HepG2 (cell line): ENCODE measurements around the gene CDC25C. TPM values are rescaled to one million over a fixed set of nuclear protein-coding genes. Genes with fewer than 3 reads are reported as not detected.

Experiments used
- ATAC-seq: fragments of 200-7000 bp; cut with Tn5 transposase; 3 replicates; pipeline ENCODE4 v1.9.1; 2020; ENCODE audit warnings: mild to moderate bottlenecking, moderate library complexity
- BruUV-seq: library from RNA; stranded (reverse); fragments of 400-500 nt; replicated peaks from 2 replicates; lab custom pipeline; 2021; lab: Mats Ljungman, UMichigan
- CTCF ChIA-PET: fragments of 300-600 bp; formaldehyde crosslinking; extraction: SDS; loops from one replicate; lab custom pipeline; 2021; ENCODE audit warnings: low total read pairs, inconsistent platforms, low intra/inter-chr PET ratio; lab: Yijun Ruan, JAX
- POLR2A ChIA-PET: fragments of 350-600 bp; sonication (Branson Sonifier 250); formaldehyde crosslinking; loops from one replicate; lab custom pipeline; 2020; ENCODE audit warnings: antibody characterized with exemption, inconsistent platforms; lab: Yijun Ruan, JAX
- DNase-seq: peaks from one replicate; pipeline ENCODE4 v3.0.0-alpha.2; 2015; ENCODE audit warnings: low spot score
- FAIRE-seq: peaks from 3 replicates; lab custom pipeline; 2011; peaks lifted over from hg19 to GRCh38; lab: Jason Lieb, UNC
- H2AFZ ChIP-seq: one replicate; pipeline ENCODE4 v1.6.1; 2011; ENCODE audit warnings: low read length, inconsistent platforms
- H3K27ac ChIP-seq: fragments of 300-600 bp; 3 replicates; pipeline ENCODE4 v1.8.0; 2011; ENCODE audit warnings: mixed run types, mild to moderate bottlenecking, mixed read lengths, low read length, inconsistent platforms; ENCODE audit not compliant: insufficient read depth; ENCODE audit errors: extremely low read length
- H3K27me3 ChIP-seq, 2 experiments: fragments of 200-600 bp in 1 of 2; 2 replicates in 1 of 2; 3 replicates in 1 of 2; pipeline versions ENCODE4 v1.6.0 to v1.8.0; 2011; ENCODE audit warnings: low read length in 2 of 2, mild to moderate bottlenecking in 2 of 2, moderate library complexity in 2 of 2, inconsistent platforms in 1 of 2; ENCODE audit not compliant: insufficient read depth in 2 of 2, control insufficient read depth in 1 of 2
- H3K36me3 ChIP-seq, 2 experiments: fragments of 200-600 bp in 1 of 2; replicated peaks in 1 of 2; 2 replicates in 1 of 2; 3 replicates in 1 of 2; pipeline versions ENCODE4 v1.5.1 to v1.8.0; 2011; ENCODE audit warnings: low read length in 2 of 2, inconsistent platforms in 1 of 2; ENCODE audit not compliant: insufficient read depth in 2 of 2, control insufficient read depth in 1 of 2
- H3K4me1 ChIP-seq: 2 replicates; pipeline ENCODE4 v1.5.1; 2012; ENCODE audit warnings: low read length, inconsistent platforms; ENCODE audit not compliant: insufficient read depth
- H3K4me2 ChIP-seq: 2 replicates; pipeline ENCODE4 v1.6.0; 2011; ENCODE audit warnings: low read depth, low read length, inconsistent platforms
- H3K4me3 ChIP-seq, 3 experiments: fragments of 200-600 bp in 1 of 3; sonication (generic), shearing (Covaris generic) in 1 of 3; replicated peaks in 1 of 3; 2 replicates each; pipeline ENCODE4 v1.5.1; 2011 to 2016; ENCODE audit warnings: low read length in 3 of 3, inconsistent platforms in 2 of 3, low read depth in 2 of 3, mild to moderate bottlenecking in 2 of 3, control low read depth in 1 of 3, mixed read lengths in 1 of 3; ENCODE audit not compliant: insufficient read depth in 1 of 3
- H3K79me2 ChIP-seq: one replicate; pipeline ENCODE4 v1.6.1; 2011; ENCODE audit warnings: low read length, inconsistent platforms; ENCODE audit not compliant: insufficient read depth
- H3K9ac ChIP-seq: 2 replicates; pipeline ENCODE4 v1.6.0; 2011; ENCODE audit warnings: mild to moderate bottlenecking, low read depth, low read length, inconsistent platforms; ENCODE audit not compliant: insufficient read depth
- H3K9me3 ChIP-seq: 2 replicates; pipeline ENCODE4 v1.5.1; 2012; ENCODE audit warnings: mild to moderate bottlenecking, low read length
- H4K20me1 ChIP-seq: 2 replicates; pipeline ENCODE4 v1.6.0; 2011; ENCODE audit warnings: inconsistent platforms, mild to moderate bottlenecking, low read length, moderate library complexity; ENCODE audit not compliant: insufficient read depth
- HDAC2 ChIP-seq: sonication (generic); formaldehyde crosslinking; IDR thresholded peaks from 2 replicates; pipeline ENCODE4 v1.4.0; 2020; ENCODE audit warnings: missing genetic modification reagents
- NFE2L1 ChIP-seq: sonication (generic); formaldehyde crosslinking; IDR thresholded peaks from 2 replicates; pipeline ENCODE4 v1.4.0; 2020; ENCODE audit warnings: missing genetic modification reagents, mild to moderate bottlenecking, borderline replicate concordance
- NR2C2 ChIP-seq: sonication (generic); formaldehyde crosslinking; IDR thresholded peaks from 2 replicates; pipeline ENCODE4 v1.4.0; 2020; ENCODE audit warnings: missing genetic modification reagents, mild to moderate bottlenecking, moderate library complexity, borderline replicate concordance
- NR2F2 ChIP-seq: IDR thresholded peaks from 2 replicates; pipeline ENCODE4 v1.6.1; 2012; ENCODE audit warnings: low read depth, inconsistent platforms, borderline replicate concordance
- NR2F6 ChIP-seq, 2 experiments: IDR thresholded peaks; 2 replicates each; pipeline ENCODE4 v1.6.1; 2016; ENCODE audit warnings: antibody characterized with exemption in 1 of 2, mild to moderate bottlenecking in 1 of 2
- SAP130 ChIP-seq: IDR thresholded peaks from 2 replicates; pipeline ENCODE4 v1.6.1; 2016; ENCODE audit warnings: low read depth
- SOX6 ChIP-seq, 2 experiments: fragments of 450-650 bp in 1 of 2; sonication (generic) in 1 of 2; formaldehyde crosslinking in 1 of 2; IDR thresholded peaks; 2 replicates each; pipeline versions ENCODE4 v1.4.0 to v1.6.1; 2017 to 2020; ENCODE audit warnings: antibody characterized with exemption in 1 of 2, mild to moderate bottlenecking in 1 of 2, missing genetic modification reagents in 1 of 2
- ZMYM4 ChIP-seq: sonication (generic); formaldehyde crosslinking; IDR thresholded peaks from 2 replicates; pipeline ENCODE4 v1.8.1; 2023; ENCODE audit warnings: mild to moderate bottlenecking, missing genetic modification reagents
- ZNF292 ChIP-seq: sonication (generic); formaldehyde crosslinking; IDR thresholded peaks from 2 replicates; pipeline ENCODE4 v1.8.1; 2022; ENCODE audit warnings: mild to moderate bottlenecking, low read depth, missing genetic modification reagents, borderline replicate concordance
- WGBS: methylation state at CpG from one replicate; pipeline ENCODE4 v1.1.6; 2017; ENCODE audit warnings: low lambda C conversion rate; 5-methylcytosine and 5-hydroxymethylcytosine counted together
- in situ Hi-C: cut with HindIII; loops from 2 replicates; pipeline ENCODE4 v1.10.0; 2017; ENCODE audit warnings: low pct_unique_long_range_greater_than_20kb; ENCODE audit not compliant: extremely low pct_ligation_motif_present
- intact Hi-C: fragments of 100-400 bp; cut with micrococcal nuclease; formaldehyde crosslinking; loops from one replicate; pipeline ENCODE4 v1.10.0; 2022; ENCODE audit not compliant: unreplicated experiment
- polyA plus RNA-seq, 8 experiments: library from polyadenylated mRNA; depleted of rRNA in 3 of 8; stranded (reverse) in 7 of 8; unstranded in 1 of 8; fragments of >200 nt; fragmentation: Illumina TruSeq in 4 of 8; extraction: Trizol in 4 of 8; gene quantifications; 2 replicates each; pipeline versions ENCODE4 v1.2.1 to v1.2.3, GENCODE V29; 2011 to 2016; ENCODE audit warnings: low read depth in 4 of 8, missing spikeins in 1 of 8, mixed read lengths in 1 of 8; ENCODE audit not compliant: insufficient read depth in 1 of 8
- total RNA-seq, 5 experiments: library from RNA; depleted of rRNA; stranded (reverse); fragments of >200 nt; fragmentation: Illumina TruSeq; extraction: Trizol; gene quantifications; 2 replicates each; pipeline ENCODE4 v1.2.3, GENCODE V29; 2016; ENCODE audit warnings: low read depth in 1 of 5
- TF ChIP-seq, protein P1 (sequence below): sonication (generic); formaldehyde crosslinking; conservative IDR thresholded peaks from 2 replicates; pipeline ENCODE4 v1.4.0; 2020; ENCODE audit warnings: mild to moderate bottlenecking, missing genetic modification reagents, moderate library complexity
- TF ChIP-seq, protein P2 (sequence below): sonication (generic); IDR thresholded peaks from 2 replicates; pipeline ENCODE4 v1.6.1; 2016; ENCODE audit warnings: low read depth, borderline replicate concordance
- TF ChIP-seq, protein P3 (sequence below): sonication (generic); formaldehyde crosslinking; IDR thresholded peaks from 2 replicates; pipeline ENCODE4 v1.5.0; 2020; ENCODE audit warnings: missing genetic modification reagents
- TF ChIP-seq, protein P4 (sequence below): sonication (generic); formaldehyde crosslinking; IDR thresholded peaks from 2 replicates; pipeline ENCODE4 v1.4.0; 2020; ENCODE audit warnings: missing genetic modification reagents

Gene CDC25C
- total and polyA plus RNA-seq, 2 of the 13 experiments (the other 11 are each of a cell fraction or from before 2014, with no cell fraction given) = 17.7 to 27.6 TPM

DNA sequence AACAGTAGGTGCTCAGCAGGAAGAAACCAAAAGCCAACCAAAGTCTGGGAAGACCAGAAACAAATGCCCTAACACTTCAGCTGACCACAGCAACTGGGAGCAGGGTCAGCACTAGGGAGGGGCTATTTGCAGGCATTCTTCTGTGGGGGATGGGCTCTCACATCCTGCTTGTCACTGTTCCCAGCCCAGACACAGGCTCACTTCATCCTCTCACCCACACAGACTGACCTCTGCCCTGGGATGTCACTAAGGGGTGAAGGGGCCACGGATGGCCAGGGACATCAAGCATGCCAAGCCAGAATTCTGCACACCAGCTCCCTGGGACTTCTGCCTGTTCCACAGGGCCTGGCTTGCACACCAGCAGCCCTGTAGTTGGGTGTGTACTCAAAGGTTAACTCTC, 85.9 kb downstream of the CDC25C start:
- ChIA-PET POLR2A (interaction anchor here (0.6 kb wide), 1 partner anchor 158 kb away, joined by 4 read pairs; no protein-coding TSS in a partner anchor), CTCF (no interaction called here)
- TF ChIP-seq, protein P1, sequence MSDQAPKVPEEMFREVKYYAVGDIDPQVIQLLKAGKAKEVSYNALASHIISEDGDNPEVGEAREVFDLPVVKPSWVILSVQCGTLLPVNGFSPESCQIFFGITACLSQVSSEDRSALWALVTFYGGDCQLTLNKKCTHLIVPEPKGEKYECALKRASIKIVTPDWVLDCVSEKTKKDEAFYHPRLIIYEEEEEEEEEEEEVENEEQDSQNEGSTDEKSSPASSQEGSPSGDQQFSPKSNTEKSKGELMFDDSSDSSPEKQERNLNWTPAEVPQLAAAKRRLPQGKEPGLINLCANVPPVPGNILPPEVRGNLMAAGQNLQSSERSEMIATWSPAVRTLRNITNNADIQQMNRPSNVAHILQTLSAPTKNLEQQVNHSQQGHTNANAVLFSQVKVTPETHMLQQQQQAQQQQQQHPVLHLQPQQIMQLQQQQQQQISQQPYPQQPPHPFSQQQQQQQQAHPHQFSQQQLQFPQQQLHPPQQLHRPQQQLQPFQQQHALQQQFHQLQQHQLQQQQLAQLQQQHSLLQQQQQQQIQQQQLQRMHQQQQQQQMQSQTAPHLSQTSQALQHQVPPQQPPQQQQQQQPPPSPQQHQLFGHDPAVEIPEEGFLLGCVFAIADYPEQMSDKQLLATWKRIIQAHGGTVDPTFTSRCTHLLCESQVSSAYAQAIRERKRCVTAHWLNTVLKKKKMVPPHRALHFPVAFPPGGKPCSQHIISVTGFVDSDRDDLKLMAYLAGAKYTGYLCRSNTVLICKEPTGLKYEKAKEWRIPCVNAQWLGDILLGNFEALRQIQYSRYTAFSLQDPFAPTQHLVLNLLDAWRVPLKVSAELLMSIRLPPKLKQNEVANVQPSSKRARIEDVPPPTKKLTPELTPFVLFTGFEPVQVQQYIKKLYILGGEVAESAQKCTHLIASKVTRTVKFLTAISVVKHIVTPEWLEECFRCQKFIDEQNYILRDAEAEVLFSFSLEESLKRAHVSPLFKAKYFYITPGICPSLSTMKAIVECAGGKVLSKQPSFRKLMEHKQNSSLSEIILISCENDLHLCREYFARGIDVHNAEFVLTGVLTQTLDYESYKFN = peak; percentile 45
- TF ChIP-seq SAP130 = no peak; the same call in 1 of the 2 replicates
- TF ChIP-seq NFE2L1 = no peak
- TF ChIP-seq NR2C2 (CRISPR knock-in tag) = peak; percentile 57; the same call in 1 of the 2 replicates
- TF ChIP-seq, protein P2, sequence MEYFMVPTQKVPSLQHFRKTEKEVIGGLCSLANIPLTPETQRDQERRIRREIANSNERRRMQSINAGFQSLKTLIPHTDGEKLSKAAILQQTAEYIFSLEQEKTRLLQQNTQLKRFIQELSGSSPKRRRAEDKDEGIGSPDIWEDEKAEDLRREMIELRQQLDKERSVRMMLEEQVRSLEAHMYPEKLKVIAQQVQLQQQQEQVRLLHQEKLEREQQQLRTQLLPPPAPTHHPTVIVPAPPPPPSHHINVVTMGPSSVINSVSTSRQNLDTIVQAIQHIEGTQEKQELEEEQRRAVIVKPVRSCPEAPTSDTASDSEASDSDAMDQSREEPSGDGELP = peak; percentile 34; the same call in 1 of the 2 replicates
- no peak for TF ChIP-seq SOX6 (IDR thresholded peaks at IDR 0.05)
- TF ChIP-seq SOX6 (CRISPR knock-in tag; IDR thresholded peaks at IDR 0.05) = 0 out of 2 replicates have a peak, but pooled peaks have one; percentile 26
- TF ChIP-seq ZMYM4 (CRISPR knock-in tag) = 0 out of 2 replicates have a peak, but pooled peaks have one; percentile 9
- 0 out of 2 replicates have a peak, but pooled peaks have one; percentile 48 for TF ChIP-seq ZNF292 (CRISPR knock-in tag)
- TF ChIP-seq, protein P3, sequence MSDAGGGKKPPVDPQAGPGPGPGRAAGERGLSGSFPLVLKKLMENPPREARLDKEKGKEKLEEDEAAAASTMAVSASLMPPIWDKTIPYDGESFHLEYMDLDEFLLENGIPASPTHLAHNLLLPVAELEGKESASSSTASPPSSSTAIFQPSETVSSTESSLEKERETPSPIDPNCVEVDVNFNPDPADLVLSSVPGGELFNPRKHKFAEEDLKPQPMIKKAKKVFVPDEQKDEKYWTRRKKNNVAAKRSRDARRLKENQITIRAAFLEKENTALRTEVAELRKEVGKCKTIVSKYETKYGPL = no peak
- peak; percentile 66 for TF ChIP-seq NR2F6 (IDR thresholded peaks at IDR 0.05)
- TF ChIP-seq NR2F6 (CRISPR knock-in tag; IDR thresholded peaks at IDR 0.05) = peak; percentile 68; the same call in 1 of the 2 replicates
- TF ChIP-seq HDAC2 = 0 out of 2 replicates have a peak, but pooled peaks have one; percentile 20
- TF ChIP-seq, protein P4, sequence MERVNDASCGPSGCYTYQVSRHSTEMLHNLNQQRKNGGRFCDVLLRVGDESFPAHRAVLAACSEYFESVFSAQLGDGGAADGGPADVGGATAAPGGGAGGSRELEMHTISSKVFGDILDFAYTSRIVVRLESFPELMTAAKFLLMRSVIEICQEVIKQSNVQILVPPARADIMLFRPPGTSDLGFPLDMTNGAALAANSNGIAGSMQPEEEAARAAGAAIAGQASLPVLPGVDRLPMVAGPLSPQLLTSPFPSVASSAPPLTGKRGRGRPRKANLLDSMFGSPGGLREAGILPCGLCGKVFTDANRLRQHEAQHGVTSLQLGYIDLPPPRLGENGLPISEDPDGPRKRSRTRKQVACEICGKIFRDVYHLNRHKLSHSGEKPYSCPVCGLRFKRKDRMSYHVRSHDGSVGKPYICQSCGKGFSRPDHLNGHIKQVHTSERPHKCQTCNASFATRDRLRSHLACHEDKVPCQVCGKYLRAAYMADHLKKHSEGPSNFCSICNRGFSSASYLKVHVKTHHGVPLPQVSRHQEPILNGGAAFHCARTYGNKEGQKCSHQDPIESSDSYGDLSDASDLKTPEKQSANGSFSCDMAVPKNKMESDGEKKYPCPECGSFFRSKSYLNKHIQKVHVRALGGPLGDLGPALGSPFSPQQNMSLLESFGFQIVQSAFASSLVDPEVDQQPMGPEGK = peak; percentile 32; the same call in 1 of the 2 replicates
- peak; percentile 68 for TF ChIP-seq NR2F2

More for the DNA sequence above, 85.9 kb downstream of the CDC25C start:
- ATAC-seq (peak; percentile 63), DNase-seq (peak; percentile 65), FAIRE-seq (peak; percentile 55)
- 0% methylated on average over 1 of the region's 1 CpG for WGBS
- no peaks in the 10 kb centered on the region for H4K20me1 ChIP-seq
- H3K9me3 ChIP-seq = no peaks in the 10 kb centered on the region
- in situ Hi-C loops (no loop called here), intact Hi-C loops (no loop called here)
- no TSS peak for BruUV-seq
- H2AFZ ChIP-seq = no peak overlapping the region
- H3K9ac ChIP-seq = no peak overlapping the region
- H3K36me3 ChIP-seq = no peaks in the 10 kb centered on the region
- no peak overlapping the region for H3K4me3 ChIP-seq
- H3K4me2 ChIP-seq = peak overlapping the region; percentile 48
- H3K27ac ChIP-seq = no peak overlapping the region
- H3K4me1 ChIP-seq = peaks cover 54% of the 10 kb centered on the region
- no peaks in the 10 kb centered on the region for H3K79me2 ChIP-seq
- H3K27me3 ChIP-seq = peaks cover 0 to 25% of the 10 kb centered on the region in 2 experiments; a peak in 3 of 5 replicates
